ENCODE results near the gene RFT1. TPM values are rescaled to one million over a fixed set of nuclear protein-coding genes. Genes with fewer than 3 reads are reported as not detected.

Gene RFT1
- total and polyA plus RNA-seq, 2 of the 13 experiments (the other 11 are each of a cell fraction or from before 2014, with no cell fraction given) = 23.2 to 37.0 TPM

DNA sequence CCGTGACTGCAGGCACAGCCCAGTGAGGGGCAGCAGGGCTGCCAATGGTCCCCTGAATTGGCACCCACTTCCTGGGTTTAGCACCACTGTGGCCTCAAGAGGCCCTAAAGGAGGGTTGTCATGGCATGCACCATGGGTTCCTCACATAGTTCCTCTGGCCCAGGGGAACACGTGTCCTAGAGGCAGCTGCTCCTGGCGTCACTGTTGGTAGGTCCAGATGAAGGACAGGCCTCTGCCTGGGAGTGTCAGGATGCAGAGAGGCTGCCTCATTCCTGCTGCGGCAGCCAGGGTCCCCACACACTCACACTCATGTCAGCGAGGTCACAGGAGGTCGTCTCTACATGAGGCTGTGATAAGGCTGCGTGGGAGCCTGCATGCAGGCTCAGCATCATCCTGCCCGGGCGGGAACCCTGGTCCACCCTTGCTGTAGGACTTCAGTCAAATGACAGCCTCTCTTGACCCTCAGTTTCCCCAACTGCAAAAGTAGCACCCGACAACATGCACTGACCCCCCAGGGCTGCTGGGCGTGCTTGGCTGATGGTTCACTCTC lies 58.3 kb downstream of the RFT1 start (continued):
- TF ChIP-seq, protein P1, sequence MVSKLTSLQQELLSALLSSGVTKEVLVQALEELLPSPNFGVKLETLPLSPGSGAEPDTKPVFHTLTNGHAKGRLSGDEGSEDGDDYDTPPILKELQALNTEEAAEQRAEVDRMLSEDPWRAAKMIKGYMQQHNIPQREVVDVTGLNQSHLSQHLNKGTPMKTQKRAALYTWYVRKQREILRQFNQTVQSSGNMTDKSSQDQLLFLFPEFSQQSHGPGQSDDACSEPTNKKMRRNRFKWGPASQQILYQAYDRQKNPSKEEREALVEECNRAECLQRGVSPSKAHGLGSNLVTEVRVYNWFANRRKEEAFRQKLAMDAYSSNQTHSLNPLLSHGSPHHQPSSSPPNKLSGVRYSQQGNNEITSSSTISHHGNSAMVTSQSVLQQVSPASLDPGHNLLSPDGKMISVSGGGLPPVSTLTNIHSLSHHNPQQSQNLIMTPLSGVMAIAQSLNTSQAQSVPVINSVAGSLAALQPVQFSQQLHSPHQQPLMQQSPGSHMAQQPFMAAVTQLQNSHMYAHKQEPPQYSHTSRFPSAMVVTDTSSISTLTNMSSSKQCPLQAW (CRISPR knock-in tag; IDR thresholded peaks at IDR 0.05) = peak; percentile 50; the same call in 1 of the 2 replicates
- TF ChIP-seq U2AF2 (IDR thresholded peaks at IDR 0.05; ENCODE audit: low read depth, low read length) = no peak
- TF ChIP-seq ZNF878 (CRISPR knock-in tag; IDR thresholded peaks at IDR 0.05) = 0 out of 2 replicates have a peak, but pooled peaks have one; percentile 24
- TF ChIP-seq REPIN1 (CRISPR knock-in tag; IDR thresholded peaks at IDR 0.05; ENCODE audit: borderline replicate concordance, low read depth) = 0 out of 2 replicates have a peak, but pooled peaks have one; percentile 5
- 0 out of 2 replicates have a peak, but pooled peaks have one; percentile 54 for TF ChIP-seq ZNF501 (CRISPR knock-in tag; IDR thresholded peaks at IDR 0.05)

GRCh38 chr3:53069422-53070068 lies 60.7 kb downstream of the RFT1 start:
- no peak for FAIRE-seq

More at GRCh38 chr3:53069422-53070068, 60.7 kb downstream of the RFT1 start:
- in situ Hi-C loops (cut with HindIII; ENCODE audit: extremely low pct_ligation_motif_present, low pct_unique_long_range_greater_than_20kb) = no loop called here
- 77% methylated on average over 3 of the region's 4 CpGs for WGBS (ENCODE audit: low lambda C conversion rate)
- H3K4me1 ChIP-seq (ENCODE audit: insufficient read depth, low read length) = peaks cover 27% of the 10 kb centered on the region
- H2AFZ ChIP-seq (ENCODE audit: low read length) = no peak overlapping the region
- ATAC-seq = no peak
- no peaks in the 10 kb centered on the region for H3K36me3 ChIP-seq (replicated peaks in 1 of 2; ENCODE audit: control insufficient read depth in 1 of 2, insufficient read depth in 2 of 2, low read length in 2 of 2)
- CTCF ChIA-PET (ENCODE audit: low intra/inter-chr PET ratio, low total read pairs) = no interaction called here
- DNase-seq (ENCODE audit: low spot score) = no peak
- no peak overlapping the region for H3K27ac ChIP-seq (ENCODE audit: extremely low read length, insufficient read depth, low read length)
- H3K79me2 ChIP-seq (ENCODE audit: insufficient read depth, low read length) = no peaks in the 10 kb centered on the region
- H3K4me3 ChIP-seq (replicated peaks in 1 of 3; ENCODE audit: insufficient read depth in 1 of 3, low read depth in 2 of 3, low read length in 3 of 3) = no peak overlapping the region
- no peaks in the 10 kb centered on the region for H4K20me1 ChIP-seq (ENCODE audit: insufficient read depth, low read length)
- H3K4me2 ChIP-seq (ENCODE audit: low read depth, low read length) = no peak overlapping the region
- no peaks in the 10 kb centered on the region for H3K9me3 ChIP-seq (ENCODE audit: low read length)
- BruUV-seq (replicated peaks) = no TSS peak
- peaks cover 0 to 2% of the 10 kb centered on the region in 2 experiments; a peak in 2 of 5 replicates for H3K27me3 ChIP-seq (ENCODE audit: control insufficient read depth in 1 of 2, insufficient read depth in 2 of 2, low read length in 2 of 2)
- TF ChIP-seq PHF20 (CRISPR knock-in tag; IDR thresholded peaks at IDR 0.05) = no peak
- no peak for TF ChIP-seq ZFAT (CRISPR knock-in tag; conservative IDR thresholded peaks at IDR 0.05)
- TF ChIP-seq MZF1 (CRISPR knock-in tag; IDR thresholded peaks at IDR 0.05; ENCODE audit: borderline replicate concordance) = peak; percentile 98
- TF ChIP-seq ZSCAN31 (CRISPR knock-in tag; IDR thresholded peaks at IDR 0.05; ENCODE audit: low read depth) = no peak
- POLR2A ChIA-PET = no interaction called here
- no peak overlapping the region for H3K9ac ChIP-seq (ENCODE audit: insufficient read depth, low read depth, low read length)
- intact Hi-C loops (cut with micrococcal nuclease; ENCODE audit: unreplicated experiment) = loop anchor here (10.0 kb wide), 1 partner anchor 325 kb away; no protein-coding TSS in a partner anchor
